Progenitor cell of endocrine pancreas (in vitro differentiated cells): ENCODE data around the gene MRPS31. TPM values are rescaled to one million over a fixed set of nuclear protein-coding genes. Genes with fewer than 3 reads are reported as not detected.
"Not testable (repeated sequence)": the region's sequence is repeated elsewhere in the genome, so short reads cannot be mapped to it uniquely, and the experiment has no call there.

Source experiments
- DNase-seq: peaks from one replicate; pipeline ENCODE4 v3.0.0; 2021; ENCODE audit warnings: low spot score; ENCODE audit not compliant: unreplicated experiment
- H3K27ac Mint-ChIP-seq: 2 replicates; pipeline ENCODE4 v1.8.0; 2021; ENCODE audit warnings: mild to moderate bottlenecking, moderate library complexity, mixed read lengths
- H3K27me3 Mint-ChIP-seq: 2 replicates; pipeline ENCODE4 v1.8.0; 2021; ENCODE audit warnings: mixed read lengths
- H3K36me3 Mint-ChIP-seq: 2 replicates; pipeline ENCODE4 v1.8.0; 2022; ENCODE audit warnings: mixed read lengths; ENCODE audit not compliant: insufficient read depth
- H3K4me1 Mint-ChIP-seq: 2 replicates; pipeline ENCODE4 v1.8.0; 2021; ENCODE audit warnings: low read depth, mixed read lengths
- H3K4me3 Mint-ChIP-seq: 2 replicates; pipeline ENCODE4 v1.8.0; 2021; ENCODE audit warnings: low read depth, mild to moderate bottlenecking, moderate library complexity, mixed read lengths
- H3K9me3 Mint-ChIP-seq: 2 replicates; pipeline ENCODE4 v1.8.0; 2021; ENCODE audit warnings: low read depth, mixed read lengths
- total RNA-seq: library from RNA; stranded (reverse); gene quantifications from 2 replicates; pipeline ENCODE4 v1.2.1, GENCODE V29; 2021
- TF ChIP-seq, protein P1 (sequence below): fragments of 200-600 bp; sonication (generic); IDR thresholded peaks from one replicate; pipeline ENCODE4 v1.5.0; 2021; ENCODE audit warnings: antibody characterized with exemption, mild to moderate bottlenecking; ENCODE audit not compliant: unreplicated experiment

The MRPS31 gene
- total RNA-seq, 1 donor from 2014 or later = 39.5 TPM

DNA sequence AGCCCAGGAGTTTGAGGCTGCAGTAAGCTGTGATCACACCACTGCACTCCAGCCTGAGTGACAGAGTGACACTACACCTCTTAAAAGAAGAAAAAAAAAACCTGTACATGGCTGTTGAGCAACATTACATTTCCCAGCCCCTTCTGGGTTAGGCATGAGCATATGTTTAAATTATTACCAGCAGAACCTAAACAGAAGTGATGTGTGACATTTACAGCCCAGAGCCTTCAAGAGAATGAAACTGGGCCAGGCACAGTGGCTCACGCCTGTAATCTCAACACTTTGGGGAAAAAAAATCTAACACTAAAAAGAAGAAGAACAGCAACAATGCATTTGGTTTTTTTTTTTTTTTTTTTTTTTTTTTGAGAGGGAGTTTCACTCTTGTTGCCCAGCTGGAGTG lies 38.3 kb downstream of the MRPS31 start:
- Mint-ChIP-seq H3K4me1 (no peaks in the 10 kb centered on the region), H3K9me3 (no peaks in the 10 kb centered on the region), H3K27me3 (no peaks in the 10 kb centered on the region), H3K4me3 (no peak overlapping the region), H3K27ac (no peak overlapping the region), H3K36me3 (peaks cover 9% of the 10 kb centered on the region)
- TF ChIP-seq, protein P1, sequence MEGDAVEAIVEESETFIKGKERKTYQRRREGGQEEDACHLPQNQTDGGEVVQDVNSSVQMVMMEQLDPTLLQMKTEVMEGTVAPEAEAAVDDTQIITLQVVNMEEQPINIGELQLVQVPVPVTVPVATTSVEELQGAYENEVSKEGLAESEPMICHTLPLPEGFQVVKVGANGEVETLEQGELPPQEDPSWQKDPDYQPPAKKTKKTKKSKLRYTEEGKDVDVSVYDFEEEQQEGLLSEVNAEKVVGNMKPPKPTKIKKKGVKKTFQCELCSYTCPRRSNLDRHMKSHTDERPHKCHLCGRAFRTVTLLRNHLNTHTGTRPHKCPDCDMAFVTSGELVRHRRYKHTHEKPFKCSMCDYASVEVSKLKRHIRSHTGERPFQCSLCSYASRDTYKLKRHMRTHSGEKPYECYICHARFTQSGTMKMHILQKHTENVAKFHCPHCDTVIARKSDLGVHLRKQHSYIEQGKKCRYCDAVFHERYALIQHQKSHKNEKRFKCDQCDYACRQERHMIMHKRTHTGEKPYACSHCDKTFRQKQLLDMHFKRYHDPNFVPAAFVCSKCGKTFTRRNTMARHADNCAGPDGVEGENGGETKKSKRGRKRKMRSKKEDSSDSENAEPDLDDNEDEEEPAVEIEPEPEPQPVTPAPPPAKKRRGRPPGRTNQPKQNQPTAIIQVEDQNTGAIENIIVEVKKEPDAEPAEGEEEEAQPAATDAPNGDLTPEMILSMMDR = no peak
- no peak for DNase-seq

GRCh38 chr13:40728595-40728994 lies 42.4 kb downstream of the MRPS31 start:
- Mint-ChIP-seq H3K9me3 (no peaks in the 10 kb centered on the region), H3K36me3 (peaks cover 5% of the 10 kb centered on the region), H3K27ac (no peak overlapping the region), H3K27me3 (no peaks in the 10 kb centered on the region), H3K4me1 (no peaks in the 10 kb centered on the region), H3K4me3 (no peak overlapping the region)
- no peak for DNase-seq
- TF ChIP-seq, protein P1 = no peak

DNA sequence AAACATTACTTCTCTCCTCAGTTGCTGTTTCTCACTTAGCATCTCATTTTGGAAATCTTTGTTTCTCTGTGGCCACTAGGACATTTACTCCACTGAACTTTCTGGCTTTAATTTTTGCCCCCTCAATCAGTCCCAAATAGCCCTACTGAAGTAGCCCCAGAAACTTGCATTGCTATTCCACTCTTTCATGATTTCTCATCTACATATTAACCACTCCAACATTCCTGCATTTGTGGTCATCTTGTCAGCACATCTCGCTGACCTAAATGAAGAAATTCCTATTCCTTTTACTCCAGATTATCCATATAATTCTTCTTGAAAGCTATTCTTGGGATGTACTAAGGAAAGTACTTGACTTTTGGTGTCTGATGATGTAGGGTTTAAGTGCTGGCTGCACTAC lies 56.6 kb downstream of the MRPS31 start:
- not testable (repeated sequence) for H3K27me3 Mint-ChIP-seq, DNase-seq, H3K4me1 Mint-ChIP-seq, H3K27ac Mint-ChIP-seq, H3K4me3 Mint-ChIP-seq
- peaks cover 20% of the 10 kb centered on the region for H3K9me3 Mint-ChIP-seq
- H3K36me3 Mint-ChIP-seq = peaks cover 36% of the 10 kb centered on the region

DNA sequence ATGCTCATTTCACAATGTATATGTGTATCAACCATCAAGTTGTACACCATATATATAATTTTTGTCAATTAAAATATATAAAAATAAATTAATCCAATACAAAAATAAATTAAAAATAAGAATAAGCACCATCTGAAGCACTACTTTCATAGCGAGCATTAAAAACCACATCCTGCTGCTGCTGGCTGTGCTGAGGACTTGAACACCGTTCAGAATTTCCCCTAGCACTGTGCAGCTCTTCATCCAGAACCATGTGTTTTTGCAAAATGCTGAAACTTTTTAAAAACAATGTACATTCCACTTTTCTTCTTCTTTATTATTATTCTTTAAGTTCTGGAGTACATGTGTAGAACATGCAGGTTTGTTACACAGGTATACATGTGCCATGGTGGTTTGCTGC lies 64.6 kb downstream of the MRPS31 start:
- Mint-ChIP-seq H3K27ac (no peak overlapping the region), H3K36me3 (peaks cover 13% of the 10 kb centered on the region), H3K9me3 (peaks cover 45% of the 10 kb centered on the region), H3K4me1 (no peaks in the 10 kb centered on the region), H3K4me3 (no peak overlapping the region), H3K27me3 (no peaks in the 10 kb centered on the region)
- TF ChIP-seq, protein P1 = no peak
- no peak for DNase-seq

DNA sequence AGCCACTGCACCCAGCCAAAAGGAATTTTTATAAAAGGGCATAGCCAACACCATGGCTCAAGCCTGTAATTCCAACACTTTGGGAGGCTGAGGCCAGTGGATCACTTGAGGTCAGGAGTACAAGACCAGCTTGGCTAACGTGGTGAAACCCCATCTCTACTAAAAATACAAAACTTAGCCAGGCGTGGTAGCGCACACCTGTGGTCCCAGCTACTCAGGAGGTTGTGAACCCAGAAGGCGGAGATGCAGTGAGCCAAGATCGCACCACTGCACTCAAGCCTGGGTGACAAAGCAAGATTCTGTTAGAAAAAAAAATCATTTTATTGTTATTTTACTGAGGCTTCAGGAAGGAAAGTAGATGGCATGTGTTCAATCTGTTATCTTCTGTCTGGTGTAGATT lies 73.3 kb downstream of the MRPS31 start:
- no peak overlapping the region for H3K4me3 Mint-ChIP-seq
- H3K9me3 Mint-ChIP-seq = peaks cover 5% of the 10 kb centered on the region
- DNase-seq = no peak
- H3K36me3 Mint-ChIP-seq = peaks cover 1% of the 10 kb centered on the region
- no peak overlapping the region for H3K27ac Mint-ChIP-seq
- no peaks in the 10 kb centered on the region for H3K27me3 Mint-ChIP-seq
- H3K4me1 Mint-ChIP-seq = no peaks in the 10 kb centered on the region
- TF ChIP-seq, protein P1 = no peak

- TF ChIP-seq, protein P1 = no peak
- Mint-ChIP-seq H3K4me1 (no peaks in the 10 kb centered on the region), H3K27ac (no peak overlapping the region), H3K4me3 (no peak overlapping the region), H3K36me3 (peaks cover 1% of the 10 kb centered on the region), H3K9me3 (peaks cover 5% of the 10 kb centered on the region), H3K27me3 (no peaks in the 10 kb centered on the region)
- DNase-seq = no peak
These were observed 76.6 kb downstream of the MRPS31 start for GRCh38 chr13:40694426-40694825.
